Left lung (tissue), 10 donors: Measurements from ENCODE around the gene ATG9B. TPM values are rescaled to one million over a fixed set of nuclear protein-coding genes. Genes with fewer than 3 reads are reported as not detected.

Experiments used
- ATAC-seq: fragments of 200-7000 bp; cut with Tn5 transposase; one replicate; pipeline ENCODE4 v1.9.1; 2020; ENCODE audit warnings: moderate library complexity
- DNase-seq, 4 donors: peaks; one replicate each; pipeline ENCODE4 v3.0.0-alpha.2; 2013 to 2020
- H3K27ac ChIP-seq, 2 donors: fragments of 200-600 bp; sonication (generic) in 1 of 2; one replicate each; pipeline versions ENCODE4 v1.5.0 to v1.8.0; 2020 to 2021
- H3K27me3 ChIP-seq, 2 donors: fragments of 200-600 bp; sonication (generic) in 1 of 2; one replicate each; pipeline versions ENCODE4 v1.5.0 to v1.8.0; 2020 to 2021
- H3K36me3 ChIP-seq, 2 donors: fragments of 200-600 bp; sonication (generic) in 1 of 2; one replicate each; pipeline versions ENCODE4 v1.5.0 to v1.8.0; 2020 to 2021
- H3K4me1 ChIP-seq, 2 donors: fragments of 200-600 bp; one replicate each; pipeline ENCODE4 v1.8.0; 2021
- H3K4me3 ChIP-seq, 2 donors: fragments of 200-600 bp; sonication (generic) in 1 of 2; one replicate each; pipeline versions ENCODE4 v1.5.0 to v1.8.0; 2020 to 2021; ENCODE audit warnings: mild to moderate bottlenecking in 1 of 2
- H3K9me3 ChIP-seq, 2 donors: fragments of 200-600 bp; sonication (generic) in 1 of 2; one replicate each; pipeline versions ENCODE4 v1.5.0 to v1.8.0; 2020 to 2021
- intact Hi-C, 2 donors: fragments of 100-400 bp; cut with DNase I; formaldehyde crosslinking; loops; one replicate each; pipeline versions ENCODE4 v1.11.2 to v1.14.2; 2022
- polyA plus RNA-seq, 6 donors: library from polyadenylated mRNA; unstranded; fragments of 120-200 nt; gene quantifications; one replicate each; pipeline ENCODE4 v1.2.1, GENCODE V29; 2013; ENCODE audit not compliant: insufficient read length in 6 of 6
- total RNA-seq, 2 donors: library from RNA; stranded (reverse); fragmentation: NEBNext Ultra II Directional; extraction: Animal tissue kit (Norgen Biotek cat#: 25700); gene quantifications; one replicate each; pipeline ENCODE4 v1.2.1, GENCODE V29; 2021
- TF ChIP-seq, protein P1 (sequence below), 2 donors: fragments of 200-600 bp; sonication (generic) in 1 of 2; IDR thresholded peaks; one replicate each; pipeline versions ENCODE4 v1.5.0 to v1.8.0; 2021; ENCODE audit warnings: antibody characterized with exemption in 2 of 2
- donor health status: DM: no; HTN: yes; CAD: no.
- donor health status: DM: no; HTN: no; CAD: no.

ATG9B gene
- total and polyA plus RNA-seq, 8 donors: 0.68 to 7.1 (median 3.6) TPM

DNA sequence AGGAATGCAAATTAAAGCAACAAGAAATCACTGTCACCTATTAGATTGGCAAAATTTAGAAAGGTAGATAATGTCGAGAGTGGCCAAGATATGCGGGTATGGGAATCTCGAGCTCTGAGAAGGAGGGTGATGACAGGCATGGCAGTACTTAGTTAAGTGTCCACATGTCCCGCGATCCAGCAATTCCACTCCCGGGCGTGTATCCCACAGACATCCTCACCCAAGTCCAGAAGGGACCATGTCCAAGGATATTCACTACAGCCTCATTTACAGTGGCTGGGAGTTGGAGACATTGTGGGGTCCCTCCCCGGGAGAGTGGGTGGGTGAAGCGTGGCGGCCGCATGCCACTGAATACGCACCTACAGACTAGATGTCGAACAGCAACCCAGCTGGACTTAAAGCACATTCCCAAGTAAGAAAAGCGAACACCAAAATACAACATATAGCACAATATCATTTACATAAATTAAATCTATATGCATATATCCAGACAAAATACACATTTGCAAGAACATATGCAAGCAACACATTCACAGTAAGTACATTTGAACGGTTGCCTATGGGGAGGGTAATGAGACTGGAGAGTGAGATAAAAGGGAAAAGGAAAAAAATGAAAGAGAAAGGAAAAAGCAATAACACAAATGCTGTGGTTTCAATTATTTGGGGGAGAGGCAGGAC is 56.1 kb downstream of the ATG9B start:
- Histone ChIP-seq H3K36me3 (no peaks in the 10 kb centered on the region), H3K4me3 (no peak overlapping the region), H3K27ac (no peak overlapping the region), H3K4me1 (peaks cover 3 to 14% of the 10 kb centered on the region in 2 donors), H3K9me3 (no peaks in the 10 kb centered on the region), H3K27me3 (peaks cover 0 to 80% of the 10 kb centered on the region in 2 donors)
- no peak for ATAC-seq
- peak in 1 of 4 donors; percentile 45 for DNase-seq
- intact Hi-C loops: no loop called here
- TF ChIP-seq, protein P1, sequence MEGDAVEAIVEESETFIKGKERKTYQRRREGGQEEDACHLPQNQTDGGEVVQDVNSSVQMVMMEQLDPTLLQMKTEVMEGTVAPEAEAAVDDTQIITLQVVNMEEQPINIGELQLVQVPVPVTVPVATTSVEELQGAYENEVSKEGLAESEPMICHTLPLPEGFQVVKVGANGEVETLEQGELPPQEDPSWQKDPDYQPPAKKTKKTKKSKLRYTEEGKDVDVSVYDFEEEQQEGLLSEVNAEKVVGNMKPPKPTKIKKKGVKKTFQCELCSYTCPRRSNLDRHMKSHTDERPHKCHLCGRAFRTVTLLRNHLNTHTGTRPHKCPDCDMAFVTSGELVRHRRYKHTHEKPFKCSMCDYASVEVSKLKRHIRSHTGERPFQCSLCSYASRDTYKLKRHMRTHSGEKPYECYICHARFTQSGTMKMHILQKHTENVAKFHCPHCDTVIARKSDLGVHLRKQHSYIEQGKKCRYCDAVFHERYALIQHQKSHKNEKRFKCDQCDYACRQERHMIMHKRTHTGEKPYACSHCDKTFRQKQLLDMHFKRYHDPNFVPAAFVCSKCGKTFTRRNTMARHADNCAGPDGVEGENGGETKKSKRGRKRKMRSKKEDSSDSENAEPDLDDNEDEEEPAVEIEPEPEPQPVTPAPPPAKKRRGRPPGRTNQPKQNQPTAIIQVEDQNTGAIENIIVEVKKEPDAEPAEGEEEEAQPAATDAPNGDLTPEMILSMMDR (IDR thresholded peaks at IDR 0.05): no peak

DNA sequence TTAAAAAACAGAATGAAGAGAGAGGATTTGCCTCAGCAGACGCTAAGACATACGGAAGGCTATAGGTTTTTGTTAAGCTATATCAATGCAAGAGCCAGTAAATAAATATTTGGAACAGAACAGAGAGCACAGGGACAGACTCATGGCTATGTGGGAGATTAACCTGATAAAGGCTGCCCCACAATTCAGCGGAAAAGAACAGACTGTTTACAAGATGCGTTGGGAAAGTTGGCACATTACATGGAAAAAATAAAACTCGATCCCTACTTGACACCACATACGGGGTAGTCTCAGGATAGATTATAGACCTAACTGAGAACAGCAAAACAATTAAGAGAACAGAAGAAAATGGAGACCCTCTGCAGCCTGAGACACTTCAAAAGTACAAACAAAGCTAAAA is 56.9 kb downstream of the ATG9B start:
- TF ChIP-seq, protein P1 (IDR thresholded peaks at IDR 0.05): no peak
- intact Hi-C loops: no loop called here
- no peaks in the 10 kb centered on the region for H3K9me3 ChIP-seq
- no peak overlapping the region for H3K27ac ChIP-seq
- ATAC-seq: no peak
- DNase-seq: peak in 1 of 4 donors; percentile 42
- no peak overlapping the region for H3K4me3 ChIP-seq
- H3K36me3 ChIP-seq: no peaks in the 10 kb centered on the region
- peaks cover 0 to 78% of the 10 kb centered on the region in 2 donors for H3K27me3 ChIP-seq
- peaks cover 3 to 14% of the 10 kb centered on the region in 2 donors for H3K4me1 ChIP-seq

DNA sequence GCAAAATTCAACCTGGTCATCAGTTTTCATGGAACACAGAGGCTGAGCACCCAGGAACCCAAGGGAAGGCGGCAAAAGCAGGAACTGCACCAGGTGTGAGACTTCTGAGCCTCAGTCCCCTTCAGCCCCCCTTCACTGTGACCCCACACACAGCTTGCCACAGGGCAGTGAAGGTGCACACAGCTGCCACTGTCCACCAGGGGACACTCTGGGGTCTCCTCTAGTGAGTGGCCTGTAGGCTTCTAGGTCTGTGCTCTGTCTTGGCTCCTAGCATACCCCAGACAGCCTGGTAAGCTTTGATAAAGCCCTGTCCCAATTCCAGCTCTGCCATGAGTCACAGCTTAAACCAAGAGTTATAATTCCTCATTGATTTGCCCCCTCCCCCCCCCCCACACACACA is 58.3 kb downstream of the ATG9B start:
- H3K27me3 ChIP-seq: peaks cover 0 to 78% of the 10 kb centered on the region in 2 donors
- intact Hi-C loops: no loop called here
- H3K4me1 ChIP-seq: peaks cover 0 to 10% of the 10 kb centered on the region in 2 donors
- H3K9me3 ChIP-seq: no peaks in the 10 kb centered on the region
- H3K27ac ChIP-seq: no peak overlapping the region
- no peaks in the 10 kb centered on the region for H3K36me3 ChIP-seq
- H3K4me3 ChIP-seq: no peak overlapping the region
- TF ChIP-seq, protein P1 (IDR thresholded peaks at IDR 0.05): no peak
- ATAC-seq: no peak
- peak in 1 of 4 donors; percentile 18 for DNase-seq

DNA sequence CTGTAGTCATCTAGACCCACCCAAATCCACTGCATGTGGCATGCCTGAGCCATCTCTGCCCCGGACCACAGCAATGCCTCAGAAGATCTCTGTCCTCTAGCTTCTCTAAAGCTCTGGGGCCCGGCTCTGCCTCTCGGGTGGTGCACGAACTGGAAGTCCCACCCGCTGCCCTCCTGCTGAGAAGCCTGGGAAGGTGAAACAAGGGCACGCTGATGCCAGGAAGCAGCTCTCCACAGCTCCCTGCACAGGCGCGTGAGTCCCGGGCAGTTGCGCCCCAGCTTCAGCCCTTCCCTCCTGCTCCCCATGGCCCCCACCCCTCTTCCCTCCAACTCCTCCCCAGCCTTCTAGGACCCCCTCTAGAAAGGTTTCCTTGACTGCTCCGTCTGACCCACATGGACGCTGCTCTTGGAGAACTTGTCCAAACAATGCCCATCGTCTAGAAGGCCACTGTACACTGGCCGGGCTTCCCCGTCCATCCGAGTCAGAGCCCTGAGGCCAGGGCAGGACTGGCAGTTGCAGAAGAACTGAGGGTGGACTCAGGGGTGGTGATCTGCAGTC is 58.9 kb downstream of the ATG9B start:
- ATAC-seq (no peak), DNase-seq (peak in 1 of 4 donors; percentile 54)
- intact Hi-C loops: no loop called here
- Histone ChIP-seq H3K27ac (no peak overlapping the region), H3K4me1 (peaks cover 0 to 10% of the 10 kb centered on the region in 2 donors), H3K36me3 (no peaks in the 10 kb centered on the region), H3K4me3 (no peak overlapping the region), H3K9me3 (no peaks in the 10 kb centered on the region), H3K27me3 (peaks cover 0 to 78% of the 10 kb centered on the region in 2 donors)
- TF ChIP-seq, protein P1 (IDR thresholded peaks at IDR 0.05): no peak

Other genes with a start within 250 kb of the ATG9B start
- 10 to 100 TPM; 45.2 to 57.2 TPM for gene TMEM176B, start 224.1 kb downstream of the ATG9B start, total RNA-seq
- gene TMEM176B, start 224.1 kb downstream of the ATG9B start, polyA plus RNA-seq: 10 to 100 TPM in 4 of 6 donors, 1 to 10 TPM in 2; 6.1 to 18.3 (median 12.2) TPM
- 10 to 100 TPM; 44.7 to 48.8 TPM for gene TMEM176A, start 223.7 kb downstream of the ATG9B start, total RNA-seq
- gene TMEM176A, start 223.7 kb downstream of the ATG9B start, polyA plus RNA-seq: 1 to 10 TPM; 2.7 to 7.8 (median 5.4) TPM
- under 1 TPM; 0.34 to 0.70 TPM for gene AOC1, start 172.0 kb downstream of the ATG9B start, total RNA-seq
- 1 to 10 TPM in 2 of 6 donors, under 1 TPM in 4; 0.47 to 1.2 (median 0.69) TPM for gene AOC1, start 172.0 kb downstream of the ATG9B start, polyA plus RNA-seq
- gene KCNH2, start 46.2 kb downstream of the ATG9B start, total RNA-seq: 1 to 10 TPM in 1 of 2 donors, under 1 TPM in 1; 0.82 to 1.3 TPM
- gene KCNH2, start 46.2 kb downstream of the ATG9B start, polyA plus RNA-seq: 1 to 10 TPM; 2.8 to 5.3 (median 4.3) TPM
- 10 to 100 TPM; 12.1 to 21.8 TPM for gene NOS3, start 33.5 kb downstream of the ATG9B start, total RNA-seq
- gene NOS3, start 33.5 kb downstream of the ATG9B start, polyA plus RNA-seq: 10 to 100 TPM in 2 of 6 donors, 1 to 10 TPM in 4; 7.5 to 11.3 (median 9.7) TPM
- gene ABCB8, start 4.0 kb upstream of the ATG9B start, total RNA-seq: 10 to 100 TPM; 47.5 to 52.1 TPM
- gene ABCB8, start 4.0 kb upstream of the ATG9B start, polyA plus RNA-seq: 10 to 100 TPM; 20.5 to 32.8 (median 22.4) TPM
- 1 to 10 TPM; 2.7 to 3.5 TPM for gene ASIC3, start 24.0 kb upstream of the ATG9B start, total RNA-seq
- gene ASIC3, start 24.0 kb upstream of the ATG9B start, polyA plus RNA-seq: 1 to 10 TPM; 2.3 to 6.0 (median 3.4) TPM
- gene CDK5, start 33.4 kb upstream of the ATG9B start, total RNA-seq: 10 to 100 TPM; 15.6 to 17.1 TPM
- 10 to 100 TPM; 13.8 to 15.7 (median 14.3) TPM for gene CDK5, start 33.4 kb upstream of the ATG9B start, polyA plus RNA-seq
- 100 to 1,000 TPM; 191 to 205 TPM for gene SLC4A2, start 35.1 kb upstream of the ATG9B start, total RNA-seq
- 100 to 1,000 TPM in 3 of 6 donors, 10 to 100 TPM in 3; 81.7 to 134 (median 100) TPM for gene SLC4A2, start 35.1 kb upstream of the ATG9B start, polyA plus RNA-seq
- gene FASTK, start 56.3 kb upstream of the ATG9B start, total RNA-seq: 10 to 100 TPM; 63.5 to 65.7 TPM
- gene FASTK, start 56.3 kb upstream of the ATG9B start, polyA plus RNA-seq: 10 to 100 TPM; 38.2 to 60.7 (median 48.3) TPM
- gene TMUB1, start 59.0 kb upstream of the ATG9B start, total RNA-seq: 10 to 100 TPM; 39.6 to 49.1 TPM
- 10 to 100 TPM; 21.2 to 30.9 (median 23.0) TPM for gene TMUB1, start 59.0 kb upstream of the ATG9B start, polyA plus RNA-seq
- gene AGAP3, start 62.0 kb upstream of the ATG9B start, total RNA-seq: 100 to 1,000 TPM; 161 to 167 TPM
- 100 to 1,000 TPM in 2 of 6 donors, 10 to 100 TPM in 4; 83.3 to 103 (median 98.7) TPM for gene AGAP3, start 62.0 kb upstream of the ATG9B start, polyA plus RNA-seq
- gene GBX1, start 143.2 kb upstream of the ATG9B start, total RNA-seq: not detected
- under 1 TPM in 3 of 6 donors, not detected in 3; 0.24 to 0.42 (median 0.28) TPM for gene GBX1, start 143.2 kb upstream of the ATG9B start, polyA plus RNA-seq
- not detected for gene ASB10, start 162.8 kb upstream of the ATG9B start, total RNA-seq
- gene ASB10, start 162.8 kb upstream of the ATG9B start, polyA plus RNA-seq: not detected
- not detected for gene H2BK1, start 186.0 kb upstream of the ATG9B start, total RNA-seq
- gene H2BK1, start 186.0 kb upstream of the ATG9B start, polyA plus RNA-seq: not detected
- gene ABCF2, start 202.7 kb upstream of the ATG9B start, total RNA-seq: 10 to 100 TPM; 27.1 to 40.6 TPM
- 10 to 100 TPM; 20.3 to 31.6 (median 24.1) TPM for gene ABCF2, start 202.7 kb upstream of the ATG9B start, polyA plus RNA-seq
- 10 to 100 TPM; 44.0 to 53.8 TPM for gene CHPF2, start 208.0 kb upstream of the ATG9B start, total RNA-seq
- gene CHPF2, start 208.0 kb upstream of the ATG9B start, polyA plus RNA-seq: 10 to 100 TPM; 18.1 to 30.9 (median 21.5) TPM
- gene SMARCD3, start 224.2 kb upstream of the ATG9B start, total RNA-seq: 10 to 100 TPM; 45.5 to 49.4 TPM
- gene SMARCD3, start 224.2 kb upstream of the ATG9B start, polyA plus RNA-seq: 100 to 1,000 TPM in 4 of 6 donors, 10 to 100 TPM in 2; 86.2 to 130 (median 107) TPM